Right forelimb (tissue), 1 donor: ENCODE results near the gene CLC.
"Not testable (repeated sequence)": the region's sequence is repeated elsewhere in the genome, so short reads cannot be mapped to it uniquely, and the experiment has no call there.

Experiments
- DNase-seq: peaks from one replicate; pipeline ENCODE4 v3.0.0-alpha.2; 2018

The CLC gene

GRCh38 chr19:39728040-39728439, 9.8 kb downstream of the CLC start:
- DNase-seq = no peak

- DNase-seq = no peak
Observed at GRCh38 chr19:39727070-39727800, 10.6 kb downstream of the CLC start.

- no peak for DNase-seq
Observed at GRCh38 chr19:39725995-39726394, 11.8 kb downstream of the CLC start.

GRCh38 chr19:39720144-39720543, 17.7 kb downstream of the CLC start:
- not testable (repeated sequence) for DNase-seq

GRCh38 chr19:39710333-39710890, 27.4 kb downstream of the CLC start:
- DNase-seq = no peak

GRCh38 chr19:39709026-39709872, 28.6 kb downstream of the CLC start:
- no peak for DNase-seq

- DNase-seq = no peak
Observed at GRCh38 chr19:39708594-39708993, 29.2 kb downstream of the CLC start.

- DNase-seq = no peak
Observed at GRCh38 chr19:39705578-39706188, 32.1 kb downstream of the CLC start.

- no peak for DNase-seq
Observed at GRCh38 chr19:39704181-39705044, 33.4 kb downstream of the CLC start, which contains the start of gene LGALS14. Gene LGALS14, plus strand, starts transcription at chr19:39704481. Its CDS starts 48 bp downstream, at chr19:39704529.

- DNase-seq = no peak
Observed at GRCh38 chr19:39701291-39701690, 36.5 kb downstream of the CLC start.

GRCh38 chr19:39698535-39698934, 39.3 kb downstream of the CLC start:
- no peak for DNase-seq

- no peak for DNase-seq
Observed at GRCh38 chr19:39696387-39696786, 41.4 kb downstream of the CLC start.

GRCh38 chr19:39695759-39696158, 42.1 kb downstream of the CLC start:
- no peak for DNase-seq

GRCh38 chr19:39692822-39693221, 45.0 kb downstream of the CLC start:
- DNase-seq = no peak

- DNase-seq = no peak
Observed at GRCh38 chr19:39692166-39692565, 45.7 kb downstream of the CLC start.

- DNase-seq = not testable (repeated sequence)
Observed at GRCh38 chr19:39688637-39689036, 49.2 kb downstream of the CLC start.

GRCh38 chr19:39686739-39687138, 51.1 kb downstream of the CLC start:
- DNase-seq = no peak

- no peak for DNase-seq
Observed at GRCh38 chr19:39684267-39684666, 53.6 kb downstream of the CLC start.

GRCh38 chr19:39681416-39681815, 56.4 kb downstream of the CLC start:
- DNase-seq = no peak
